Activated naive CD4-positive, alpha-beta T cell treated with anti-CD3 and anti-CD28 coated beads, Interleukin-2, amount 50 U/mL, for 24 hours (primary cell): ENCODE results near the gene GRID1.

ENCODE experiments used
- H3K27ac Mint-ChIP-seq: one replicate; pipeline ENCODE4 v1.8.0; 2021; ENCODE audit warnings: mild to moderate bottlenecking, mixed read lengths
- H3K27me3 Mint-ChIP-seq: one replicate; pipeline ENCODE4 v1.8.0; 2021; ENCODE audit warnings: mixed read lengths
- H3K36me3 Mint-ChIP-seq: one replicate; pipeline ENCODE4 v1.8.0; 2021; ENCODE audit warnings: mixed read lengths
- H3K4me1 Mint-ChIP-seq: one replicate; pipeline ENCODE4 v1.8.0; 2021; ENCODE audit warnings: mixed read lengths
- H3K4me3 Mint-ChIP-seq: one replicate; pipeline ENCODE4 v1.8.0; 2021; ENCODE audit warnings: mild to moderate bottlenecking, mixed read lengths
- H3K9me3 Mint-ChIP-seq: one replicate; pipeline ENCODE4 v1.8.0; 2021; ENCODE audit warnings: mixed read lengths

GRID1 gene

DNA sequence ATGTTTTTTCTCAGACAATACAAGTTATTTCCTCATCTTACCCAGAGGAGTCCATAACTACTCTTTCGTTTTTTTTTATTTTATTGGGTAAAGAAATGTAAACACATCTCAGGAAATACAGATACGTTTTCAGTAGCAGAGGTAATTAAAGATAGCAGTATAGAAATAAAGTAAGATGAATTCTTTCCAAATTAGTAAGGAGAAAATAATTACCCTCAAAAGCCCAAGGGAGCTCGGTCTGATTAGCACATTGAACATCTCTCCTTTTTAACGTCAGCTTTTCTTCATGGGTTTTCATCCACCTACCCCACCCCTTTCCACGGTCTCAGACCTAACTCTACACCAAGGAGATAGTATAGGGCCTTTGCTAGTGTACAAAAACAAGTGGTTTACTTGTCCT, 294.2 kb downstream of the GRID1 start:
- peaks cover 7% of the 10 kb centered on the region for H3K27me3 Mint-ChIP-seq
- no peaks in the 10 kb centered on the region for H3K36me3 Mint-ChIP-seq
- no peaks in the 10 kb centered on the region for H3K4me1 Mint-ChIP-seq

GRCh38 chr10:86071758-86072157, 294.8 kb downstream of the GRID1 start:
- no peaks in the 10 kb centered on the region for H3K4me1 Mint-ChIP-seq
- H3K9me3 Mint-ChIP-seq = peaks cover 5% of the 10 kb centered on the region
- no peaks in the 10 kb centered on the region for H3K36me3 Mint-ChIP-seq

More for the DNA sequence above, 294.2 kb downstream of the GRID1 start:
- Mint-ChIP-seq H3K9me3 (peaks cover 5% of the 10 kb centered on the region), H3K27ac (no peak overlapping the region), H3K4me3 (no peak overlapping the region)

GRCh38 chr10:86071145-86071544, 295.4 kb downstream of the GRID1 start:
- Mint-ChIP-seq H3K27me3 (peaks cover 2% of the 10 kb centered on the region), H3K9me3 (peaks cover 2% of the 10 kb centered on the region), H3K4me1 (no peaks in the 10 kb centered on the region)

More at GRCh38 chr10:86071758-86072157, 294.8 kb downstream of the GRID1 start:
- H3K4me3 Mint-ChIP-seq = no peak overlapping the region
- no peak overlapping the region for H3K27ac Mint-ChIP-seq
- peaks cover 4% of the 10 kb centered on the region for H3K27me3 Mint-ChIP-seq

DNA sequence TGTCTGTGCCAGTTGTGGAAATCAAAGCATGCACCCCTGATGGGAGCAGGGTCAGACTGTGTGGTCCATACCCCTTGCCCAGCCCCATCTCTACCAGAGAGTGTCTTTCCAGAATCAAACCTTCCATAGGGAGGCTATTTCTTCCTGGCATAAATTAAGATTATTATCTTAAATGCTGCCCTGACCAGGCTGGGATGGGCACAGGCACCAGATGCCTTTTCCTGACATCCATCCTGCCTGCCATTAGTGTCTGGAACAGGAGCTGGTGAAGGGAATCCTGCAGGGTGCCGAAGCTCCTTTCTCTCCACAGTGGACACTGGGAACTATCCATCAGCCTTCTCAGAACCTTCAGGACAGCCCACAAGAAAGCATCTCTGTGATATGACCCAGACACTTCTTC, 296.3 kb downstream of the GRID1 start:
- Mint-ChIP-seq H3K36me3 (no peaks in the 10 kb centered on the region), H3K27ac (no peak overlapping the region), H3K4me1 (no peaks in the 10 kb centered on the region), H3K9me3 (no peaks in the 10 kb centered on the region), H3K4me3 (no peak overlapping the region), H3K27me3 (peaks cover 4% of the 10 kb centered on the region)

More at GRCh38 chr10:86071145-86071544, 295.4 kb downstream of the GRID1 start:
- no peaks in the 10 kb centered on the region for H3K36me3 Mint-ChIP-seq
- no peak overlapping the region for H3K27ac Mint-ChIP-seq
- H3K4me3 Mint-ChIP-seq = no peak overlapping the region

- no peaks in the 10 kb centered on the region for H3K4me1 Mint-ChIP-seq
- no peak overlapping the region for H3K27ac Mint-ChIP-seq
- no peaks in the 10 kb centered on the region for H3K9me3 Mint-ChIP-seq
- no peak overlapping the region for H3K4me3 Mint-ChIP-seq
- no peaks in the 10 kb centered on the region for H3K36me3 Mint-ChIP-seq
- H3K27me3 Mint-ChIP-seq = peaks cover 8% of the 10 kb centered on the region
Observed at GRCh38 chr10:86068231-86069054, 298.2 kb downstream of the GRID1 start.

- no peaks in the 10 kb centered on the region for H3K36me3 Mint-ChIP-seq
- peaks cover 8% of the 10 kb centered on the region for H3K27me3 Mint-ChIP-seq
- no peaks in the 10 kb centered on the region for H3K9me3 Mint-ChIP-seq
- no peak overlapping the region for H3K27ac Mint-ChIP-seq
- H3K4me1 Mint-ChIP-seq = no peaks in the 10 kb centered on the region
- no peak overlapping the region for H3K4me3 Mint-ChIP-seq
Observed at GRCh38 chr10:86067436-86068050, 299.1 kb downstream of the GRID1 start.

DNA sequence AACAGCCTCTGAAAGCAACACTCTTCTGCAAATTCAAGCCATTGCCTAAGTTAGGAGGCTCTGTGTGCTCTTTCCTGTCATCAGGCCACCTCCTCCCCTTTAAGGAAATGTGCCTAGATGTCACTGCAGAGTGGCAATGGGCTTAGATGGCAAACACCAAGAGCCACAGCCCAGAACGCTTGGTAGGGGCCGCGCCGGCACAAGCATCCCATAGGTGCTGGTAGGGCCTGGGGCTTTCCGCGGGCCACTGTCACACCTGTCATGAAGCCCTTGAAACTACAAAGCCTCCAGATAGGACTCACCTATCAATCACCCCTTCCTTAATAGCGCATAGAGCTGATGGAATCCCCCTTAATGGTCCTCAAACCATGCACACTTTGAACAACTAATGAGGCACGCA, 299.9 kb downstream of the GRID1 start:
- peaks cover 8% of the 10 kb centered on the region for H3K27me3 Mint-ChIP-seq
- no peaks in the 10 kb centered on the region for H3K9me3 Mint-ChIP-seq
- no peak overlapping the region for H3K4me3 Mint-ChIP-seq
- H3K36me3 Mint-ChIP-seq = no peaks in the 10 kb centered on the region
- H3K27ac Mint-ChIP-seq = no peak overlapping the region
- no peaks in the 10 kb centered on the region for H3K4me1 Mint-ChIP-seq

- Mint-ChIP-seq H3K4me3 (no peak overlapping the region), H3K27ac (no peak overlapping the region), H3K9me3 (no peaks in the 10 kb centered on the region), H3K27me3 (peaks cover 8% of the 10 kb centered on the region), H3K4me1 (no peaks in the 10 kb centered on the region), H3K36me3 (no peaks in the 10 kb centered on the region)
Observed at GRCh38 chr10:86065711-86066251, 300.8 kb downstream of the GRID1 start.

GRCh38 chr10:86064931-86065662, 301.5 kb downstream of the GRID1 start:
- no peak overlapping the region for H3K27ac Mint-ChIP-seq
- no peaks in the 10 kb centered on the region for H3K36me3 Mint-ChIP-seq
- H3K4me3 Mint-ChIP-seq = no peak overlapping the region
- no peaks in the 10 kb centered on the region for H3K4me1 Mint-ChIP-seq
- H3K27me3 Mint-ChIP-seq = peaks cover 8% of the 10 kb centered on the region
- H3K9me3 Mint-ChIP-seq = no peaks in the 10 kb centered on the region

- Mint-ChIP-seq H3K4me1 (no peaks in the 10 kb centered on the region), H3K27ac (no peak overlapping the region), H3K27me3 (peaks cover 8% of the 10 kb centered on the region), H3K9me3 (no peaks in the 10 kb centered on the region), H3K4me3 (no peak overlapping the region), H3K36me3 (no peaks in the 10 kb centered on the region)
Observed at GRCh38 chr10:86064219-86064618, 302.4 kb downstream of the GRID1 start.

- Mint-ChIP-seq H3K36me3 (no peaks in the 10 kb centered on the region), H3K27ac (no peak overlapping the region), H3K4me3 (no peak overlapping the region), H3K4me1 (no peaks in the 10 kb centered on the region), H3K9me3 (no peaks in the 10 kb centered on the region), H3K27me3 (peaks cover 6% of the 10 kb centered on the region)
Observed at GRCh38 chr10:86063341-86063740, 303.3 kb downstream of the GRID1 start.

GRCh38 chr10:86062647-86063145, 303.9 kb downstream of the GRID1 start:
- Mint-ChIP-seq H3K4me3 (no peak overlapping the region), H3K4me1 (no peaks in the 10 kb centered on the region)

GRCh38 chr10:86062198-86062550, 304.4 kb downstream of the GRID1 start:
- H3K36me3 Mint-ChIP-seq = no peaks in the 10 kb centered on the region
- no peaks in the 10 kb centered on the region for H3K4me1 Mint-ChIP-seq
- H3K27me3 Mint-ChIP-seq = peaks cover 6% of the 10 kb centered on the region
- H3K4me3 Mint-ChIP-seq = no peak overlapping the region
- no peak overlapping the region for H3K27ac Mint-ChIP-seq
- no peaks in the 10 kb centered on the region for H3K9me3 Mint-ChIP-seq

More at GRCh38 chr10:86062647-86063145, 303.9 kb downstream of the GRID1 start:
- no peaks in the 10 kb centered on the region for H3K9me3 Mint-ChIP-seq
- H3K36me3 Mint-ChIP-seq = no peaks in the 10 kb centered on the region
- peaks cover 6% of the 10 kb centered on the region for H3K27me3 Mint-ChIP-seq
- H3K27ac Mint-ChIP-seq = no peak overlapping the region

GRCh38 chr10:86061278-86062197, 305.1 kb downstream of the GRID1 start:
- H3K4me3 Mint-ChIP-seq = no peak overlapping the region
- H3K27me3 Mint-ChIP-seq = peaks cover 6% of the 10 kb centered on the region
- no peaks in the 10 kb centered on the region for H3K9me3 Mint-ChIP-seq
- H3K27ac Mint-ChIP-seq = no peak overlapping the region
- no peaks in the 10 kb centered on the region for H3K4me1 Mint-ChIP-seq
- H3K36me3 Mint-ChIP-seq = no peaks in the 10 kb centered on the region
